Central memory CD4-positive, alpha-beta T cell (primary cell): Measurements from ENCODE around the gene ITM2B.

Experiments
- DNase-seq: peaks from one replicate; pipeline ENCODE4 v3.0.0; 2022

ITM2B gene

GRCh38 chr13:48263196-48263595 is 30.2 kb downstream of the ITM2B start:
- DNase-seq, result no peak

- no peak for DNase-seq
Measured at GRCh38 chr13:48264058-48264457, 31.1 kb downstream of the ITM2B start.

DNA sequence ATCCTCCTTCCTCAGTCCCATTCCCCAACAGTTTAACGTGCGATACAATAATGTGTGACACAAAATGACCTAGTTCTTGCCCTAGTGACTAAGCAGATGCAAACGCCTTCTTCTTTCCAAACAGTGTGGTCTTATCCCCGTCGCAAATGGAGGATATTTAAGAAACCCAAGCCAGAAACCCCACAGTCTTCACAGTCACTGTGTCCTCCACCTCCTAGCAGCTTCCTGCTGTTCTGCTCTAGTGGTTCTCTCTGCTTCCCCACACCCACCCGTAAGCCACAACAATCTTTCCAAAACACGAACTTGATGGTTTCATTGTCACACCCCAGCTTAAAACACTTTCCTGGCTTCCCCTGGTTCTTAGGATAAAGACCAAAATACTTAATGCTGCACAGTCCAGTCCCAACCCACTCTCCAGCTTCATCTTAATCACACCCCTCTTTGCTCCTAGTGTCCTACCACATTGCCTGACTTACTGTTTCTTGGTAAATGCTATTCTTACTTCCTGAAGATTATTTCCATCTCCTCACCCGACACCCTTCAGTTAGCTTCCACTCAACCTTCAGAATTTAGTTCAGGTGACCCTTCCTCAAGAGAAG is 32.3 kb downstream of the ITM2B start:
- peak; percentile 5 for DNase-seq

GRCh38 chr13:48266150-48266549 is 33.1 kb downstream of the ITM2B start:
- DNase-seq, result no peak

DNA sequence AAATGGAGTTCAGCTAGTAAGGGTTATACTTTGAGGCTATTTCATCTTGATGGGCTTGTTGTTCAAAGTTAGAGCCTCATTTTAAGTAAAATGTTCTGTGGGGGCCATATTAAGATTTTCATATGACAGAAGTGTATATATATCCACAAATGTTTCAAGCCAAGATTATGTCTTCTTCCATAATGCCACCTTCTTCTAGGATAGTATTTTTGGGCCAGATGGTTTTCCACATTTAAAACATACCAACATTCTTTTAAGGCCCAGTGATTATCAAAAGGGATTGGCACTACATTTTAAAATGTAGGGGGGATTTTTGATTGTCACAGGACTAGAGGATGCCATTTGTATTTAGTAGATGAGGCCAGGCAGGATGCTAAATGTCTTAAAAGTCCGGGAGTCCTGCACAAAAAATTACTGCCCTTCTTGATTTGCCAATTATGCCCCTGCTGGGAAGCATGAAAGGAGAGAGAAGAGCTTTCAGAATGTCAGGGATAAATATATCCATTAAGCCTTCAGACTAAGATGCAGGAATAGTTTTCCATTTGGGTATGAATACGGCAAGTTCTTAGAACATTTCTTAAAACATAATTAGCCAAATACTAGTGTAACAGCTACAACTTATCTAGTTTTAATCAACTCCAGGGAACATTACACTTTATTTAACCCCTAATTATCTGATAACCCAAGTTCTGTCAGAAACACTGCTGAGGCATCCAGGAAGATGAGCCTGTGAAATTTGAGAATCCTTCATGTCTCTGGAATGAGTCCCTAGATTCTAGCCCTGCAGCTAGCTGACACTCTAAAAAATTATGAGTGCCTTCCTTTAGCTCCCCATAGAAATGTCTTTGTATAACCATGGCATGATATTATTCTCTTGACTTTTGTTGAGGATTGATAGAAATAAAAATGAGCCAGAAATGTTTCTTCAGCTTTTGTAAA is 34.0 kb downstream of the ITM2B start:
- no peak for DNase-seq

GRCh38 chr13:48268019-48268418 is 35.0 kb downstream of the ITM2B start:
- DNase-seq, result no peak

- no peak for DNase-seq
Measured at GRCh38 chr13:48273346-48273745, 40.3 kb downstream of the ITM2B start.

GRCh38 chr13:48275507-48275906 is 42.5 kb downstream of the ITM2B start:
- no peak for DNase-seq

- DNase-seq, result no peak
Measured at GRCh38 chr13:48278806-48279205, 45.8 kb downstream of the ITM2B start.

GRCh38 chr13:48281556-48281955 is 48.5 kb downstream of the ITM2B start:
- DNase-seq, result no peak

GRCh38 chr13:48291730-48292129 is 58.7 kb downstream of the ITM2B start:
- DNase-seq, result no peak

DNA sequence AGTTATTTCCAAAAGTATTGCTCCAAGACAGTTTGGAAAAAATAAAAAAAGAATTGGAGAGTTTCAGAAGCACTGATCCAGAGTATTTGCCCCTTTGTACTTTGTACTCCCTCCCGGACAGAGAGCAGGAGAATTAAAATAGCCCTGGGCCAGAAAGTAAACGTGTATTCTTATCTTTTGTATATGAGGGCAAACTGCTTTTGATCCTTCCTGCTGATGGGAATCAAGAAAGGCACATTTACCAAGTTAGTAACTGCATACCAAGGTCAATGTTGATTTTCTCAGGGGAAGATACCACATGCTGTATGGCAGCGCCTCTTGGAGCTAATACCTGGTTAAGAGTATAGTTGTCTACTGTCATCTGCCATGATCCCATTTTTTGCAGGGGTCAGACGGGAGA is 59.6 kb downstream of the ITM2B start:
- no peak for DNase-seq

DNA sequence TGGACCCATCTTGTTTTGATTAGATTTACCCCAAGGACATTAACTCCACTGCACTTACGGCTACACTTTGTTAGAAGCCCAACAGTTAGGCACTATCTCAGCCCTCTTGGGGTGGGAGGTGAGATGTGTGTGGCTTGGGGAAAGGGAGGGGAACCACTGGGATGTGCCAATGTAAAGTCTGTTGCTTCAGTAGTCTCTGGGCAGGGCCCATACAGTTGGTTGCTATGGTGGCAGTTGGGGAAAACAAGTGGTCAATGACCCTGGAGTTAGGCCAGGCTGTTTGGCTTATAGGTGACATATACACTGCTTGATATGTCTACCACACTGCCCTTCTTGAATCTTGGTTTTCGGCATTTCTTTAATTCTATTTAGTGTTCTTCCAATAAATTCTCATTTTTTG is 61.6 kb downstream of the ITM2B start:
- no peak for DNase-seq

DNA sequence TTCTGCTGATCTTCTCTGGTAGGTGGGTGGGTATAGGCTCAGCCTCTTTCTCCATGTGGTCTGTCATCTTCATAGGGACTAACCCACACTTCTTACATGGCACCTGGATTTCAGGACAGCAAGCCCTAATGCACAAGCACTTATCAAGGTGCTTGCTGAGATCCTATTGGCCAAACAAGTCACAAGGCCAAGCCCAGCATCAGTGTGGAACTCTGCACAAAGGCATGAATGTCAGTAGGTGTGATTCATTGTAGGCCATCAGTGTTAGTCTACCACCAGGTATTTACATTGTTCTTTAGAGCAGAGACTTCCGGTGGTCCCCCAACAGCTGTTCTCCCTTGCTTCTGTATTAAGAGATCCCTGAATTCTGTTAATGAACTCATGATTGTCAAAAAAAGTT is 62.3 kb downstream of the ITM2B start:
- DNase-seq, result no peak

DNA sequence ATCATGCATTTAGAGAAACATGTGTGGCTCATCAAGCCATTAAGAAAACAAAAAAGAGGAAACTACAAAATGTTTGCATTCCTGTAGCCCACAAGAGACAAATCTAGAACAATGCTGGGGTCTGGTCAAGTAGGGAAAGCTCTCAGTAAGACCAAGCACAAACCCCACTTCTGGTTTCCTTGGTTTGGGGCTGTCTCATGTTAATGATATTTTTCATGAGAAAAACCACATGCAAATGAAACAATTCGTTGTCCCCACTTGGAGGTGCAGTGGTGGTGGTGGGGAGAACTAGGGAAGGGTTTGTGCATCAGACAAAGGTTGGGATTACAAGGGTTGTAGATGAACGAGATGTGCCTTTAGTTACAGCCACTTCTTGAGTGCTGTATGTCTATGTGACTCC is 63.5 kb downstream of the ITM2B start:
- DNase-seq, result no peak

DNA sequence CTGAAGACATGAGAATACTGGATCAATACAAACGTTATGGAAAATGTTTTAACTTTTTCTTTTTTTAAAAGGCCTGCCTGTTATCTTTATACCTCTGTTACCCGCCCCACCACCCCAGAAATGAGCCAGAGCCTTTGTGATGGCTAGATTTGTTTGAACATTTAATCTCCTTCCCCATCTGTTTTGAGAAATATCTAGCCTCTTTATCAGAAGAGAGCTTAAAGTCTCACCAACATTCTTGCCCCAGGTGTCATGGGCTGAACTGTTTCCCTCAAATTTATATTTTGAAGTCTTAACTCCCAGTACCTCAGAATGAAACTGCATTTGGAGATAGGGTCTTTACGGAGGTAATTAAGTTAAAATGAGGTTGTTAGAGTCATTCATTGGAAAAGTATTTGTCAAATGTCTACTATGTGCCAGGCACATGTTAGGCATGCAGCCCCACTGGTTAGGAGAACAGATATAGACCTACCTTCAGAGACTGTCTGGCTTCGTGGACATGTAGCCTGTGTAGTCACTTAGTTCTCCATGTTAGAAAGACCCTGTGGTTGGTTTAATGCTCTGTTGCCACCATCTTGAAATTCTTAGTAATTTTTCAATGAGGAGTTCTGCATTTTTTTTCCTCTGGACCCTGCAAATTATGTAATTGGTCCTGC is 64.3 kb downstream of the ITM2B start:
- DNase-seq, result no peak

GRCh38 chr13:48299591-48299990 is 66.6 kb downstream of the ITM2B start:
- DNase-seq, result no peak

- DNase-seq, result no peak
Measured at GRCh38 chr13:48302871-48303358, 69.9 kb downstream of the ITM2B start.

- peak; percentile 91 for DNase-seq
Measured at GRCh38 chr13:48303359-48304142, 70.5 kb downstream of the ITM2B start, which contains the start of gene RB1. RB1 (plus strand) TSS chr13:48303751; CDS start chr13:48303913, 162 bp downstream.

DNA sequence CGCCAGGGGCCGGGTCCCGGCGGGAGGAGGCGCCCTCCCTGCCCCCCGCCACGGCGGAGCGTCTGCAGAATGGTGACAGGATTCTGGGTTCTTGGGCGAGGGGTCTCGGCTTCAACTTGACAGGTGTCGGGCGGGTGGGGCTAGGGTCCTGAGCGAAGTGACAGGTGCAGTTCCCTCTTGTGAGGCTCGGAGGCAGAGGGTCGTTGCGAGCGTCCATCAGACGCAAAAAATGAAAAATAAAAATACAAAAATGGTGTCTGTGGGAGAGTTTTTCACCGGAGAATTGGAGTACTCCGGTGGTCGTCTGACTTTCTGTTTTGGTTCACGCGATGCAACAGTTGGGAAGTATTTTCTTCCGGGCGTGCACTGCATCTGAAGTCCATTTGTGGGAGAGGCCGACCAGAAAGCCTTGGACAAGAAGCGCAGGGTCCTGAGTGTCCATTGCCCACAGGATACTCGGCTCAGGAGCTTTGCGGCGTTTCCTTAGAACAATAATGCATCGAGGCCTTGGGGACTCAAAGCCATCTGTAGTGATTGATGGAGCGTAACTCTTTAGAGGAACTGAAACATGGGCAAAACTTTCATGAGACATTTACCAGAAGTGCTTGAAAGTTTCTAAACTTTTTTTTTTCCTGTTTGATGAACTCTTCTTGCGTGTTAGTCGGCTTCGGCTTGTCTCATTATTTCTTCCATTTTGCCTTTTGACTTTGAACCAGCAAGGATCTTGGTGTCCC is 71.3 kb downstream of the ITM2B start:
- peak; percentile 34 for DNase-seq

- no peak for DNase-seq
Measured at GRCh38 chr13:48311223-48311622, 78.2 kb downstream of the ITM2B start.
